CD14-positive monocyte (primary cell): ENCODE measurements around the gene PSMF1. TPM values are rescaled to one million over a fixed set of nuclear protein-coding genes. Genes with fewer than 3 reads are reported as not detected.

Source experiments
- DNase-seq, 3 donors: peaks; one replicate each; pipeline ENCODE4 v3.0.0-alpha.2; 2011 to 2022
- H2AFZ ChIP-seq: 2 replicates; pipeline ENCODE4 v1.6.0; 2012; ENCODE audit warnings: mild to moderate bottlenecking, low read depth, low read length, inconsistent platforms; ENCODE audit not compliant: insufficient read depth, poor library complexity, severe bottlenecking
- H3K27ac ChIP-seq, 2 donors: 1 replicate in 1 of 2; 2 replicates in 1 of 2; pipeline ENCODE4 v1.5.1; 2012 to 2013; ENCODE audit warnings: low read length in 2 of 2, control low read depth in 1 of 2, inconsistent platforms in 1 of 2, low read depth in 1 of 2, mild to moderate bottlenecking in 1 of 2
- H3K27me3 ChIP-seq, 2 donors: one replicate each; pipeline versions ENCODE4 v1.6.0 to v1.6.1; 2011 to 2013; ENCODE audit warnings: low read length in 2 of 2; ENCODE audit not compliant: control insufficient read depth in 2 of 2, insufficient read depth in 2 of 2
- H3K36me3 ChIP-seq, 2 donors: replicated peaks in 1 of 2; 1 replicate in 1 of 2; 2 replicates in 1 of 2; pipeline versions ENCODE4 v1.5.1 to v1.6.1; 2012 to 2013; ENCODE audit warnings: low read length in 2 of 2, control low read depth in 1 of 2, inconsistent platforms in 1 of 2, mild to moderate bottlenecking in 1 of 2; ENCODE audit not compliant: insufficient read depth in 2 of 2, control insufficient read depth in 1 of 2
- H3K4me1 ChIP-seq, 2 donors: 1 replicate in 1 of 2; 2 replicates in 1 of 2; pipeline versions ENCODE4 v1.5.1 to v1.6.1; 2012 to 2013; ENCODE audit warnings: low read length in 2 of 2, control low read depth in 1 of 2, inconsistent platforms in 1 of 2, mild to moderate bottlenecking in 1 of 2, moderate library complexity in 1 of 2; ENCODE audit not compliant: insufficient read depth in 2 of 2, control insufficient read depth in 1 of 2
- H3K4me2 ChIP-seq: replicated peaks from 2 replicates; pipeline ENCODE3; 2012; ENCODE audit warnings: low read length, moderate library complexity, mild to moderate bottlenecking; ENCODE audit not compliant: poor library complexity, severe bottlenecking; ENCODE audit errors: extremely low read depth
- H3K4me3 ChIP-seq, 3 experiments: fragments of 200-600 bp in 1 of 3; sonication (generic) in 1 of 3; replicated peaks in 1 of 3; 1 replicate in 2 of 3; 2 replicates in 1 of 3; pipeline ENCODE4 v1.5.1; 2011 to 2013; ENCODE audit warnings: low read length in 3 of 3, mild to moderate bottlenecking in 3 of 3, control low read depth in 2 of 3, low read depth in 2 of 3, inconsistent platforms in 1 of 3, moderate library complexity in 1 of 3
- H3K79me2 ChIP-seq: 2 replicates; pipeline ENCODE4 v1.6.0; 2012; ENCODE audit warnings: mild to moderate bottlenecking, control low read depth, inconsistent platforms, low read length, moderate library complexity; ENCODE audit not compliant: insufficient read depth
- H3K9ac ChIP-seq: 2 replicates; pipeline ENCODE4 v1.6.0; 2017; ENCODE audit warnings: low read length, mild to moderate bottlenecking; ENCODE audit not compliant: insufficient read depth, poor library complexity, severe bottlenecking
- H3K9me3 ChIP-seq, 2 donors: replicated peaks in 1 of 2; 1 replicate in 1 of 2; 2 replicates in 1 of 2; pipeline versions ENCODE4 v1.5.1 to v1.6.1; 2012 to 2013; ENCODE audit warnings: low read length in 2 of 2, control low read depth in 1 of 2; ENCODE audit not compliant: control insufficient read depth in 1 of 2, insufficient read depth in 1 of 2
- H4K20me1 ChIP-seq: 2 replicates; pipeline ENCODE4 v1.6.0; 2012; ENCODE audit warnings: mild to moderate bottlenecking, low read length, control low read depth, moderate library complexity; ENCODE audit not compliant: insufficient read depth
- H3K27ac Mint-ChIP-seq, 7 donors: one replicate each; pipeline ENCODE4 v1.8.0; 2020; ENCODE audit warnings: mild to moderate bottlenecking in 7 of 7, mixed read lengths in 7 of 7, moderate library complexity in 6 of 7, inconsistent platforms in 2 of 7
- H3K27me3 Mint-ChIP-seq, 3 donors: one replicate each; pipeline ENCODE4 v1.8.0; 2021 to 2022; ENCODE audit warnings: low read depth in 3 of 3, mild to moderate bottlenecking in 3 of 3, mixed read lengths in 3 of 3, moderate library complexity in 3 of 3, inconsistent platforms in 1 of 3
- H3K36me3 Mint-ChIP-seq, 2 donors: one replicate each; pipeline ENCODE4 v1.8.0; 2020; ENCODE audit warnings: mixed read lengths in 2 of 2, inconsistent platforms in 1 of 2, mild to moderate bottlenecking in 1 of 2
- H3K4me1 Mint-ChIP-seq: one replicate; pipeline ENCODE4 v1.8.0; 2020; ENCODE audit warnings: mild to moderate bottlenecking, mixed read lengths
- H3K4me3 Mint-ChIP-seq, 2 donors: one replicate each; pipeline ENCODE4 v1.8.0; 2020; ENCODE audit warnings: mild to moderate bottlenecking in 2 of 2, mixed read lengths in 2 of 2, moderate library complexity in 1 of 2
- H3K9me3 Mint-ChIP-seq, 7 donors: one replicate each; pipeline ENCODE4 v1.8.0; 2020 to 2022; ENCODE audit warnings: mixed read lengths in 7 of 7, mild to moderate bottlenecking in 6 of 7, moderate library complexity in 6 of 7, inconsistent platforms in 2 of 7
- WGBS: methylation state at CpG from one replicate; pipeline ENCODE4 v1.1.5; 2013; ENCODE audit warnings: missing lambda C conversion rate; ENCODE audit not compliant: insufficient coverage; 5-methylcytosine and 5-hydroxymethylcytosine counted together
- intact Hi-C, 2 donors: fragments of 100-400 bp; cut with micrococcal nuclease; formaldehyde crosslinking; loops; one replicate each; pipeline versions ENCODE4 v1.15.0 to v1.15.1; 2023
- polyA plus RNA-seq, 3 donors: library from polyadenylated mRNA; depleted of rRNA in 1 of 3; unstranded in 2 of 3; stranded (reverse) in 1 of 3; fragments of 300-500 nt in 2 of 3; fragments of >200 nt in 1 of 3; fragmentation: Illumina TruSeq in 2 of 3; gene quantifications; 1 replicate in 2 of 3; 2 replicates in 1 of 3; pipeline ENCODE4 v1.2.3, GENCODE V29; 2012 to 2021
- TF ChIP-seq, protein P1 (sequence below): fragments of 200-600 bp; IDR thresholded peaks from one replicate; pipeline ENCODE4 v1.8.0; 2022; ENCODE audit warnings: antibody characterized with exemption, mild to moderate bottlenecking

The PSMF1 gene
- polyA plus RNA-seq, 3 donors = 103 to 349 (median 138) TPM

DNA sequence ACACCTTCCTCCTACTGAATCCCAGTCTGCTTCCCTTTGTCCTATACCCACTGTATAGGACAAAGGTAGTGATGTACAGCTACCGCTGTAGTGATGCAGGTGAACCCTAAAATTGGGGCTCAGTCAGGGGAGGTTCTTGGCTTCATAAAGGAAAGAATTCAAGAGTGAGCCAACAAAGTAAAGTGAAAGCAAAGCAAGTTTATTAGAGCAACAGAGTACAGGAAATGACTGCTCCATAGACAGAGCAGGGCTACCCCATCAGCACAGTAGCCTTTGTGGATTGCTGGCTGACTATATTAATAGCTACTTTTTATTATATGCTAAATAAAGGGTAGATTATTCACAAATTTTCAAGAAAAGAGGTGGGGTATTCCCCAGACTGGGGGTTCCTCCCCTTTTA lies 81.6 kb downstream of the PSMF1 start:
- H3K27me3 Mint-ChIP-seq = peaks cover 2 to 3% (median 2%) of the 10 kb centered on the region in 3 donors
- H3K27ac Mint-ChIP-seq = peak overlapping the region in 1 of 7 donors; percentile 36
- no peaks in the 10 kb centered on the region for H3K36me3 ChIP-seq
- no peaks in the 10 kb centered on the region for H3K9me3 ChIP-seq
- H3K4me2 ChIP-seq = no peak overlapping the region
- TF ChIP-seq, protein P1, sequence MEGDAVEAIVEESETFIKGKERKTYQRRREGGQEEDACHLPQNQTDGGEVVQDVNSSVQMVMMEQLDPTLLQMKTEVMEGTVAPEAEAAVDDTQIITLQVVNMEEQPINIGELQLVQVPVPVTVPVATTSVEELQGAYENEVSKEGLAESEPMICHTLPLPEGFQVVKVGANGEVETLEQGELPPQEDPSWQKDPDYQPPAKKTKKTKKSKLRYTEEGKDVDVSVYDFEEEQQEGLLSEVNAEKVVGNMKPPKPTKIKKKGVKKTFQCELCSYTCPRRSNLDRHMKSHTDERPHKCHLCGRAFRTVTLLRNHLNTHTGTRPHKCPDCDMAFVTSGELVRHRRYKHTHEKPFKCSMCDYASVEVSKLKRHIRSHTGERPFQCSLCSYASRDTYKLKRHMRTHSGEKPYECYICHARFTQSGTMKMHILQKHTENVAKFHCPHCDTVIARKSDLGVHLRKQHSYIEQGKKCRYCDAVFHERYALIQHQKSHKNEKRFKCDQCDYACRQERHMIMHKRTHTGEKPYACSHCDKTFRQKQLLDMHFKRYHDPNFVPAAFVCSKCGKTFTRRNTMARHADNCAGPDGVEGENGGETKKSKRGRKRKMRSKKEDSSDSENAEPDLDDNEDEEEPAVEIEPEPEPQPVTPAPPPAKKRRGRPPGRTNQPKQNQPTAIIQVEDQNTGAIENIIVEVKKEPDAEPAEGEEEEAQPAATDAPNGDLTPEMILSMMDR = no peak
- H3K79me2 ChIP-seq = no peaks in the 10 kb centered on the region
- H3K9ac ChIP-seq = no peak overlapping the region
- H3K4me3 ChIP-seq = no peak overlapping the region
- H3K27me3 ChIP-seq = no peaks in the 10 kb centered on the region
- H3K4me3 Mint-ChIP-seq = no peak overlapping the region
- H3K36me3 Mint-ChIP-seq = no peaks in the 10 kb centered on the region
- H3K9me3 Mint-ChIP-seq = peaks cover 0 to 5% (median 3%) of the 10 kb centered on the region in 7 donors
- DNase-seq = no peak
- H2AFZ ChIP-seq = no peak overlapping the region
- H3K4me1 Mint-ChIP-seq = peaks cover 7% of the 10 kb centered on the region
- H4K20me1 ChIP-seq = no peaks in the 10 kb centered on the region
- no CpG with 5 or more reads among the region's 1 CpG for WGBS
- intact Hi-C loops = no loop called here
- no peaks in the 10 kb centered on the region for H3K4me1 ChIP-seq
- H3K27ac ChIP-seq = no peak overlapping the region

DNA sequence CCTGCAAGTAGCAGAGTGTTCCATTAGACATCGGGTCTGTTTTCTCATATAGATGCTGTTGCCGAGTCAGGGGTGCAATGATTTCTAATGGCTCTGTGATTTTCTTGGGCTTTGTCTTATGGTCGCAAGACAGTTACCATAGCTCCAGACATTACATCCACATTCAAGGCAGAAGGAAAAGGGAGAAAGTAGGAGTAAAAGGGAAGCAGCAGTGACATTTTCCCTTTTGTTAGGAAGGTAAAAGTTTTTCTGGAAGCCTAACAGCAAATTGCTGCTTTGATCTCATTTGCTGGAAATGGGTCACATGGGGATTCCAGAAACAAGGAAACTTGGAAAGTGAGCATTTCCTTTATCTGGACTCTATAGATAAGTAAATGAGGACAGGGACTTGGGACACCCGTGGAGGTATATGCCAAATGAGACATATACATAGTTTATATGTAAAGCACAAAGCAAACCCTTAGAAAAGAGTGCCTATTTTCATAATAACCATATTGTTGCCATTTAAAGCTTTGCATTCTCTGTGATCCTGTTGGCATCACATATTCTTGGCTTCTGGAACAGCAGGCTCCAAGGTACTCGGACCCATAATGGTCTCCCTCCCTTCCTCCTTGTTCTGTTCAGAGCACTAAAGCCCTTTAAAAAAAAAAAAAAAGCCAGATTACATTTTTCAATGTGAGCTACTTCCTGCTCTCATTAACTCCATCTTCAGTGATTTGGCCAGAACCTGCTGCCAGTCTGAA lies 84.5 kb downstream of the PSMF1 start, which contains the start of gene C20orf202:
C20orf202 (plus strand) TSS at position 693 of the 743 bp plus-strand sequence. CDS start 132 bp downstream, outside the sequence.
- peaks cover 5% of the 10 kb centered on the region for H3K4me1 Mint-ChIP-seq

More for the DNA sequence above, 84.5 kb downstream of the PSMF1 start, which contains the start of gene C20orf202:
- Histone ChIP-seq H3K27ac (no peak within 1 kb of the TSS), H3K27me3 (no peaks in the 10 kb centered on the region), H3K9me3 (no peaks in the 10 kb centered on the region), H3K4me3 (no peak within 1 kb of the TSS), H3K79me2 (no peaks in the 10 kb centered on the region), H3K4me1 (no peaks in the 10 kb centered on the region), H2AFZ (no peak within 1 kb of the TSS), H3K36me3 (no peaks in the 10 kb centered on the region), H4K20me1 (no peaks in the 10 kb centered on the region), H3K9ac (no peak within 1 kb of the TSS), H3K4me2 (no peak within 1 kb of the TSS)
- H3K9me3 Mint-ChIP-seq = no peaks in the 10 kb centered on the region
- H3K36me3 Mint-ChIP-seq = no peaks in the 10 kb centered on the region
- intact Hi-C loops = no loop called here
- H3K27ac Mint-ChIP-seq = no peak within 1 kb of the TSS
- TF ChIP-seq, protein P1 = no peak
- DNase-seq = no peak
- peaks cover 0 to 2% (median 0%) of the 10 kb centered on the region in 3 donors for H3K27me3 Mint-ChIP-seq
- no peak within 1 kb of the TSS for H3K4me3 Mint-ChIP-seq
- 96% methylated on average over 2 of the region's 5 CpGs for WGBS
